AG04449 (cell line): ENCODE data around the gene IFNAR1.

ENCODE experiments used
- CTCF ChIA-PET: fragments of 350-600 bp; formaldehyde crosslinking; extraction: SDS; loops from one replicate; lab custom pipeline; 2021; ENCODE audit warnings: antibody characterized with exemption; lab: Yijun Ruan, JAX
- POLR2A ChIA-PET: fragments of 400-600, 350-600 bp; formaldehyde crosslinking; extraction: SDS; loops from one replicate; lab custom pipeline; 2020; ENCODE audit warnings: antibody characterized with exemption, inconsistent platforms; lab: Yijun Ruan, JAX
- DNase-seq: peaks from one replicate; pipeline ENCODE4 v3.0.0-alpha.2; 2010; ENCODE audit warnings: low read depth, low spot score
- H3K4me3 ChIP-seq: 2 replicates; pipeline ENCODE4 v1.5.1; 2011; ENCODE audit warnings: low read depth, mild to moderate bottlenecking, control low read depth, low read length
- CTCF ChIP-seq: IDR thresholded peaks from one replicate; pipeline ENCODE4 v1.5.1; 2011; ENCODE audit warnings: mild to moderate bottlenecking, moderate library complexity, low read length, control low read depth, inconsistent platforms; ENCODE audit not compliant: insufficient read depth; ENCODE audit errors: missing control alignments

The IFNAR1 gene

GRCh38 chr21:33345751-33346238 is 21.0 kb downstream of the IFNAR1 start:
- ChIA-PET CTCF (interaction anchor here (0.9 to 7.3 kb wide), 4 partner anchors 13 to 100 kb away, joined by 3 to 80 read pairs (median 5); no protein-coding TSS in a partner anchor), POLR2A (interaction anchor here (0.6 to 1.0 kb wide), 2 partner anchors 12 to 99 kb away, joined by 3 read pairs; no protein-coding TSS in a partner anchor)
- DNase-seq = no peak
- no peak for TF ChIP-seq CTCF
- H3K4me3 ChIP-seq = no peak overlapping the region

- no peak overlapping the region for H3K4me3 ChIP-seq
- ChIA-PET POLR2A (no interaction called here), CTCF (interaction anchor here (1.6 to 7.3 kb wide), 5 partner anchors 10 to 152 kb away, joined by 3 to 80 read pairs (median 7); no protein-coding TSS in a partner anchor)
- no peak for DNase-seq
- TF ChIP-seq CTCF = no peak
Measured at GRCh38 chr21:33348706-33349105, 23.9 kb downstream of the IFNAR1 start.

- no peak for DNase-seq
- ChIA-PET POLR2A (no interaction called here), CTCF (interaction anchor here (7.3 kb wide), 1 partner anchor 8 kb away, joined by 80 read pairs; no protein-coding TSS in a partner anchor)
- TF ChIP-seq CTCF = no peak
- no peak overlapping the region for H3K4me3 ChIP-seq
Measured at GRCh38 chr21:33350676-33351075, 25.9 kb downstream of the IFNAR1 start.

GRCh38 chr21:33355355-33355754 is 30.6 kb downstream of the IFNAR1 start:
- no peak for TF ChIP-seq CTCF
- CTCF ChIA-PET = interaction anchor here (0.9 to 7.7 kb wide), 2 partner anchors 7 to 90 kb away, joined by 3 to 80 read pairs; no protein-coding TSS in a partner anchor
- DNase-seq = no peak
- H3K4me3 ChIP-seq = no peak overlapping the region
- POLR2A ChIA-PET = no interaction called here

- ChIA-PET POLR2A (no interaction called here), CTCF (interaction anchor here (0.7 to 7.7 kb wide), 5 partner anchors 7 to 251 kb away, joined by 3 to 80 read pairs (median 3); no protein-coding TSS in a partner anchor)
Measured at GRCh38 chr21:33355996-33356395, 31.2 kb downstream of the IFNAR1 start.

More at GRCh38 chr21:33355996-33356395, 31.2 kb downstream of the IFNAR1 start:
- TF ChIP-seq CTCF = no peak
- DNase-seq = no peak
- H3K4me3 ChIP-seq = no peak overlapping the region
